GM06990 (cell line): ENCODE measurements around the gene BCL11B.

Experiments used
- DNase-seq: peaks from one replicate; pipeline ENCODE4 v3.0.0-alpha.2; 2011; ENCODE audit not compliant: insufficient read length; ENCODE audit errors: extremely low read depth
- H3K27me3 ChIP-seq: replicated peaks from 2 replicates; pipeline ENCODE4 v1.6.0; 2011; ENCODE audit warnings: low read length; ENCODE audit not compliant: control insufficient read depth, insufficient read depth
- H3K36me3 ChIP-seq: 2 replicates; pipeline ENCODE4 v1.5.1; 2011; ENCODE audit warnings: low read length; ENCODE audit not compliant: control insufficient read depth, insufficient read depth
- H3K4me3 ChIP-seq: replicated peaks from 2 replicates; pipeline ENCODE4 v1.5.1; 2011; ENCODE audit warnings: low read depth, mild to moderate bottlenecking, control low read depth, low read length
- CTCF ChIP-seq: IDR thresholded peaks from 2 replicates; pipeline ENCODE4 v1.5.1; 2011; ENCODE audit warnings: low read length, control low read depth, mild to moderate bottlenecking, inconsistent platforms; ENCODE audit not compliant: insufficient read depth, poor library complexity, severe bottlenecking

Gene BCL11B

GRCh38 chr14:99177046-99177655 lies 94.8 kb downstream of the BCL11B start:
- no peaks in the 10 kb centered on the region for H3K36me3 ChIP-seq
- no peak for TF ChIP-seq CTCF
- H3K4me3 ChIP-seq = no peak overlapping the region
- DNase-seq = no peak
- no peaks in the 10 kb centered on the region for H3K27me3 ChIP-seq

- no peak for DNase-seq
- H3K4me3 ChIP-seq = no peak overlapping the region
- H3K27me3 ChIP-seq = no peaks in the 10 kb centered on the region
- TF ChIP-seq CTCF = no peak
- H3K36me3 ChIP-seq = no peaks in the 10 kb centered on the region
These were observed 95.6 kb downstream of the BCL11B start for GRCh38 chr14:99176156-99176945.

GRCh38 chr14:99175331-99176155 lies 96.5 kb downstream of the BCL11B start:
- Histone ChIP-seq H3K27me3 (no peaks in the 10 kb centered on the region), H3K4me3 (no peak overlapping the region), H3K36me3 (no peaks in the 10 kb centered on the region)
- no peak for DNase-seq
- TF ChIP-seq CTCF = no peak

GRCh38 chr14:99174770-99175319 lies 97.2 kb downstream of the BCL11B start:
- no peaks in the 10 kb centered on the region for H3K36me3 ChIP-seq
- TF ChIP-seq CTCF = no peak
- no peaks in the 10 kb centered on the region for H3K27me3 ChIP-seq
- no peak for DNase-seq
- no peak overlapping the region for H3K4me3 ChIP-seq

- DNase-seq = no peak
- H3K36me3 ChIP-seq = no peaks in the 10 kb centered on the region
- no peak for TF ChIP-seq CTCF
These were observed 97.8 kb downstream of the BCL11B start for GRCh38 chr14:99174081-99174769.

More at GRCh38 chr14:99174081-99174769, 97.8 kb downstream of the BCL11B start:
- Histone ChIP-seq H3K27me3 (no peaks in the 10 kb centered on the region), H3K4me3 (no peak overlapping the region)
